Activated T-helper 2 cell treated with anti-CD3 and anti-CD28 coated beads, Interferon-gamma antibody, Interleukin-2, Interleukin-4, amounts not matched to agents 10 μg/mL and 5 μg/mL and 100 μg/mL, durations not matched to agents 14 hours and 24 hours and 36 hours (primary cell): ENCODE results near the gene LRRN3. TPM values are rescaled to one million over a fixed set of nuclear protein-coding genes. Genes with fewer than 3 reads are reported as not detected.

ENCODE experiments used
- DNase-seq: peaks from one replicate; pipeline ENCODE4 v3.0.0; 2021; ENCODE audit warnings: low spot score
- H3K27ac Mint-ChIP-seq: one replicate; pipeline ENCODE4 v1.8.0; 2021; ENCODE audit warnings: mixed read lengths
- H3K27me3 Mint-ChIP-seq: one replicate; pipeline ENCODE4 v1.8.0; 2021; ENCODE audit warnings: low read depth, mixed read lengths
- H3K36me3 Mint-ChIP-seq: one replicate; pipeline ENCODE4 v1.8.0; 2021; ENCODE audit warnings: low read depth, mixed read lengths
- H3K4me1 Mint-ChIP-seq: one replicate; pipeline ENCODE4 v1.8.0; 2021; ENCODE audit warnings: low read depth, mixed read lengths
- H3K4me3 Mint-ChIP-seq: one replicate; pipeline ENCODE4 v1.8.0; 2021; ENCODE audit warnings: low read depth, mild to moderate bottlenecking, moderate library complexity, mixed read lengths
- H3K9me3 Mint-ChIP-seq: one replicate; pipeline ENCODE4 v1.8.0; 2021; ENCODE audit warnings: mixed read lengths
- intact Hi-C: fragments of 100-400 bp; cut with micrococcal nuclease; formaldehyde crosslinking; loops from one replicate; pipeline ENCODE4 v1.15.1; 2023
- total RNA-seq: library from RNA; stranded (reverse); gene quantifications from 2 replicates; pipeline ENCODE4 v1.2.3, GENCODE V29; 2022

Gene LRRN3
- total RNA-seq, 1 donor from 2014 or later = 29.4 TPM

DNA sequence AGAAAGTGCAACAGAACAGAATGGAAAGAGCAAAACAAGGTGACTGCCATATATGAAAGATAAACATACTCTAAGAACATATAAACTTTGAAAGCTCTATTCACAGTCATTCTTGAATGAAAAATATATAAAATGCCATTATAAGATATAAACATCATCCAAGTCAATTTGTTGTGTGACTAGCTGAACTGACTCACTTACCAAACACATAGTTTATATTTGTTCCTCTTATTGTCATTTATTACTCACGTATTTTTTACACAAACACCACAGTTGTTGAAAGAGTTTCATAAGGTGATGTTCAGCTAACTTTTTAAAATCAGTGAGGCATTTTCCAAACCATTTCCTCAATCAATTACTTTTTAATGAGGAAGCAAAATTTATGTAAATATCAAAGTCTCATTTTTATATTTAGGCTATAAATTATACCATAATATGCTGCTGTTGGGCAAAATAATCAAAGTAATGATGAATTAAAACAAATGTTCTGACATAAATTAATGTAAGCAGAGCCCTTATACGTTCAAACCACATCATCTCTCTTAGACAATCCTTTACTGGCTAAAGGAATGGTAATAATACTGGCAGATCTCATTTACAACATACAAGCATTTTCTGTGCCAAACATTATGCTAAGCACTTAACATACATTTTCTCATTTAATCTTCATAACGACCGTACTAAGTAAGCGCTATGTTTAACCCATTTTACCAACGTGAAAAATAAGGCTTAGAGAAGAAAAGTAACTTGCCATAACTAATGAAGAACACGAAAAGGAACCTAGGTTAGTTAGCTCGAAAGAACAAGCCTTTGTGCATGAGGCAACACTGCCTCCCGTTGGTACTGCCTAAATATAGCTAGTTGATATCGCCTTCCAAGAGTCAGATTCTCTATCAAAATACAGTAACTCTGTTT lies 7.3 kb downstream of the LRRN3 start:
- peaks cover 77% of the 10 kb centered on the region for H3K4me1 Mint-ChIP-seq
- DNase-seq = peak; percentile 56
- H3K27me3 Mint-ChIP-seq = no peaks in the 10 kb centered on the region
- H3K27ac Mint-ChIP-seq = peak overlapping the region; percentile 77
- peaks cover 83% of the 10 kb centered on the region for H3K36me3 Mint-ChIP-seq
- intact Hi-C loops = loop anchor here (2.0 to 10.0 kb wide), 5 partner anchors 464 to 1357 kb away; partner anchors contain the start of genes IFRD1 and IMMP2L
- peak overlapping the region; percentile 67 for H3K4me3 Mint-ChIP-seq
- no peaks in the 10 kb centered on the region for H3K9me3 Mint-ChIP-seq

DNA sequence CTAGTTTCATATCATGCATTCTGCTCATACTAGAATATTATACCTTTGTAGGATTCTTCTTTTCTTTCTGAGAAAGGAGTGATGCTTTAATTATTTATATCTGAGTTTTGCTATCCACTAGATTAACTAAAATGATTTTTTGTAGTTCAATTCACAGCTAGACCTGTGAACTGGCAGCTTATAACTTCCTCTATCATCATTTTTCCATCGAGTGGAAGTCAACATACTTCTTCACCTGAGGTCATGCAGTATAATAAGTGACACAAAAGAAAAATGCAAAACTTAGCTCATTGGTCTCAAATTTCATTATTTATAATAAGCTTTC lies 8.0 kb downstream of the LRRN3 start:
- Mint-ChIP-seq H3K36me3 (peaks cover 83% of the 10 kb centered on the region), H3K27ac (peak overlapping the region; percentile 77), H3K9me3 (no peaks in the 10 kb centered on the region), H3K27me3 (no peaks in the 10 kb centered on the region), H3K4me3 (peak overlapping the region; percentile 67), H3K4me1 (peaks cover 78% of the 10 kb centered on the region)
- intact Hi-C loops = loop anchor here (2.0 to 10.0 kb wide), 5 partner anchors 463 to 1356 kb away; partner anchors contain the start of genes IFRD1 and IMMP2L
- no peak for DNase-seq

DNA sequence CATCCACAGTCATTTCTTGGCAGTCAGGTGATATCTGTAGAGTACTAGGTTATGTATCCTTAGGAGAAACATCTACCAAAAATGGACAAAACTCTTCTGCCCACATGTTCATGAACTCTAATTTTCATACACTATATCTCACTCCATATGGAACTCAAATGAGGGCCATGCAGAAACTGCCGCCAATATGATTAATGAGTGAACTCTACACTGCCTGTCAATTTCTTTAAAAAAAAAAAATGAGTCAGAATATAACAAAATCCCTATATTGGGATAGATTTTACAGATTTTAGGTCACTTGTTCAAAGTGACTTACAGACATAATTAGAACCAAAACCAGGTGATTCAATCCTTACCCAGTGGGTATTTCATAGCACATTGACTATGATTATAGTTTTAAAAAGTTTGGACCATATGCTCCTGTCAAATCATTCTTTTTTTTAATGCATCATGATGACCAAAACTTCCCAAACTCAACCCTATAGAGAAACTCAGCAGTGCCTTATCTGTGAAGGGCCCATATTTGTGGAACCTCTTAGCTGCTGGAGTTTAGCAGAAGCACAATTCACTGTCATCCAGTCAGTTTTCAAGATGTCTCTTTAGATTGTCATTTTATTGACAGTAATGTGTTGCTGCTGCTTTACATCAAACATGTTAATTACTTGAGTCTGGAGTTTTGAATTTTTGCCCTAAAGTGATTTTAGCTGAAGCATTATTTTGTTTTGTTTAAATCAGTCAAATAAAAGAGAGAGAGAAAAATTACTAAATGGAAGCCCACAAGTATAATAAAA lies 11.1 kb downstream of the LRRN3 start:
- no peak overlapping the region for H3K4me3 Mint-ChIP-seq
- peaks cover 75% of the 10 kb centered on the region for H3K4me1 Mint-ChIP-seq
- H3K27ac Mint-ChIP-seq = peak overlapping the region; percentile 60
- DNase-seq = no peak
- H3K27me3 Mint-ChIP-seq = no peaks in the 10 kb centered on the region
- peaks cover 87% of the 10 kb centered on the region for H3K36me3 Mint-ChIP-seq
- intact Hi-C loops = no loop called here
- no peaks in the 10 kb centered on the region for H3K9me3 Mint-ChIP-seq

DNA sequence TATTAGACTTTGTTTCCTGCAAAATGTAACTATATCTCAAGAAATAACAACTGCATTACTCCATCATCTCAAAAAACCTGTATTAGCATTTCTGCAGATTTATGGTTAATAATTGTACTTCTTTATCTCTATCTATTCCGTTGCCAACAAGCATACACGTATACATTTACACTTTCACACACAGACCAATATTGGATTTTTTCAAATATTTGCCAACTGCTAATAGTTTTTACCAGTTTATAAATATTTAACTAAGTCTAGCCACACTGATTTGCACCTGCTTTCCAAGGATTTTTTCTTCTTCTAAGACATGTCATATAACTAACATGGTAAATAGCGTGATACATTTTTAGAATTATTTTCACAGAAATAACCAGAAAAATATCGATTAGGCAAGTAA lies 12.2 kb downstream of the LRRN3 start:
- no peaks in the 10 kb centered on the region for H3K9me3 Mint-ChIP-seq
- peaks cover 83% of the 10 kb centered on the region for H3K36me3 Mint-ChIP-seq
- H3K4me3 Mint-ChIP-seq = no peak overlapping the region
- peaks cover 76% of the 10 kb centered on the region for H3K4me1 Mint-ChIP-seq
- DNase-seq = no peak
- H3K27me3 Mint-ChIP-seq = no peaks in the 10 kb centered on the region
- intact Hi-C loops = no loop called here
- H3K27ac Mint-ChIP-seq = peak overlapping the region; percentile 14

DNA sequence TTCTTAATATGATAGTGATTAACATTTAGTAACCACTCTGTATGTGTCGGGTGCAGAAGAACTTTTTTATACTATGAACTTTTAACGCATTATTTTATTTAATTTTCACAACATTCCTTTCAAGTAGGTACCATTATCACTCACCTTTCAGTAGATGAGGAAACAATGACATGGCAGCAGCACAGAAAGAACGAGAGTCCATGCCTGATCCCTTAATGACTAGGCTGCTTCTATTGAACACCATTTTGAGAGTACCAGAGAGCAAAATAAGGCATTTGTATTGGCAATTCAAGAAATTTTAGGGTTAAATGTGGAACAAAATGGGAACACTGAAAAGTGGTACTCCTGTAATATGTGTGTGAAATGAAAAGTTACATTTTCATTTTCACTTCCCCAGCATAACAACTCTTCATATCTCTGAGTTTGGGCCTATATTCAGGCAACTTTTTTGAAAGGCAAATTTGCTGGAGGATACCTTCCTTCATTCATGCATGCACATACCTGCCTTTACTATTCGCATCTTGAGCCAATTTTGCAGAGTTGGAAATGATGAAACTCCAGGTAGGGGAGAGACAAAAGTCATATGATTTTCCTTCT lies 12.8 kb downstream of the LRRN3 start:
- Mint-ChIP-seq H3K27me3 (no peaks in the 10 kb centered on the region), H3K36me3 (peaks cover 81% of the 10 kb centered on the region)
- no peak for DNase-seq

DNA sequence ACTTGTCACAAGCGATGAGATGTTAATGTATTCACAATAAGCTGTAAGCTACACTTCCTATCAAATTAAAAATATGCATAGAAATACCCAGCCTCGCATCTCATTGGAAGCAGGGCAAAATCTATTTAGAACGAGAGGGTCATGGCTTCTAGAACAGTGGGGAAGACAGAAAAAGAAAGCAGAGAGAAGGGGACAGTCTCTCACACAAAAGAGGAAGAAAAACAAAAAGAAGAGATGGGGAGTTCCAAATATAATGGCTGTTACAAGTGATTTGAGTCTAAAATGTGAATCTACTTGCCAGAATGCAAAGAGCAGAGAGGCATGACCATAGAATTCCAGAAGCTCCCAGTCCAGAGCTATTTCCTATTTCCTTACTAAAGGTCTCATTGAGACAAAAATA lies 13.8 kb downstream of the LRRN3 start:
- H3K4me1 Mint-ChIP-seq = peaks cover 71% of the 10 kb centered on the region
- DNase-seq = no peak
- H3K4me3 Mint-ChIP-seq = no peak overlapping the region
- intact Hi-C loops = no loop called here
- H3K36me3 Mint-ChIP-seq = peaks cover 84% of the 10 kb centered on the region
- no peaks in the 10 kb centered on the region for H3K9me3 Mint-ChIP-seq
- H3K27me3 Mint-ChIP-seq = no peaks in the 10 kb centered on the region
- peak overlapping the region; percentile 58 for H3K27ac Mint-ChIP-seq

More for the DNA sequence above, 12.8 kb downstream of the LRRN3 start:
- Mint-ChIP-seq H3K4me3 (no peak overlapping the region), H3K27ac (peak overlapping the region; percentile 58), H3K9me3 (no peaks in the 10 kb centered on the region), H3K4me1 (peaks cover 73% of the 10 kb centered on the region)
- intact Hi-C loops = no loop called here

DNA sequence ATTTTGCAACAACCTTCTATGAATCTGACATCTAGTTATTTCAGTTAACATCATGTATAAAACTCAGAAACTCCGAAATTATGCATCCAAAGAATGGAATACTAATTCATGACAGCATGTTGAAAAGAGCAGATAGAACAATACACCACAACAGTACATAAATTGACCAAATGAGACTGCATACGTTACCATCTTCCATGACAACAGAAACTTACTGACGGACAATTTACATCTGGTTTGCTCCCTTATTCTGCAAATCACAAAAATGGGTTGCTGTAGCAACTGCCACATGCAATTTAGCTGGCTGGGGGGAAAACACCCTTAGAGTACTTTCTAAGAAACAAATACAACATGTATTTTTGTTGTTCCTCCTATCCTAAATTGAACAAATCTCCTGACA lies 14.3 kb downstream of the LRRN3 start:
- no peak overlapping the region for H3K27ac Mint-ChIP-seq
- H3K27me3 Mint-ChIP-seq = no peaks in the 10 kb centered on the region
- intact Hi-C loops = no loop called here
- no peak overlapping the region for H3K4me3 Mint-ChIP-seq
- H3K36me3 Mint-ChIP-seq = peaks cover 85% of the 10 kb centered on the region
- peaks cover 67% of the 10 kb centered on the region for H3K4me1 Mint-ChIP-seq
- H3K9me3 Mint-ChIP-seq = no peaks in the 10 kb centered on the region
- no peak for DNase-seq

DNA sequence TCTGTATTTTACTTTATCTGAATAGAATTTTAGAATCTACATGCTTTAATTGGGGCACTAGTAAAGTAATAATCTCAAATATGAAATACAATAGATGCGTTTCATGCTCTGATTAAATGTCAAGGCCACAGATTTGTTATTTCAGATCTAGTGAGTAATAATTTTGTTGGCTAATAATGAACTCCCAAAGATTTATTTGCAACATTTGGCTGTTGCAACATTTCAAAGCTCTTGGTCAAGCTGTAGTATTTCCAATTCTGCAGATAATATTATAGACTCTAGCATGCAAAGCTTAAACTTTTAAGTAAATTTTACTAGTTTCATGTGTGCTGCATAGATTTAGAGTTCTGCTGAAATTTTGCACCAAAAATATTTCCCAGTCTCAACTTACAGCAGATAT lies 16.7 kb downstream of the LRRN3 start:
- intact Hi-C loops = no loop called here
- DNase-seq = no peak
- Mint-ChIP-seq H3K36me3 (peaks cover 82% of the 10 kb centered on the region), H3K27ac (no peak overlapping the region), H3K27me3 (no peaks in the 10 kb centered on the region), H3K4me1 (peaks cover 60% of the 10 kb centered on the region), H3K9me3 (no peaks in the 10 kb centered on the region), H3K4me3 (no peak overlapping the region)

DNA sequence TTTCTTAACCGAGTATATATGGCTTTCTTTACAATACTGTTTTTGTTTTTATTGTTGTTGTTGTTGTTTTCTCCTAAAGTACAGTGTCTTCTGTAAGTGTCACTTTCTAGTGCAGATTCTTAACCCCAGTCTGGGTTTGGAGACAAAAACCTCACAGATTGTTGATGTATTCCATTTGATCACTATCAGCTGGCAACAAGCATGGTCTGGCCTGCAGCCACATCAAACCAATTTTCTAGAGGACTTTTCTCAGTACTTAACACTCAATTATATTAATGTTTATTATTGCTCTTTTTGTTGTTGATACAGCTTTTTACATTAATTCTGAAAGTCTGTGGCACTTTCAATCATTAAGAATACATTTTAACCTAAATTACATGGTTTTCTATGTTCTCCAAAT lies 17.1 kb downstream of the LRRN3 start:
- peaks cover 82% of the 10 kb centered on the region for H3K36me3 Mint-ChIP-seq
- intact Hi-C loops = no loop called here

DNA sequence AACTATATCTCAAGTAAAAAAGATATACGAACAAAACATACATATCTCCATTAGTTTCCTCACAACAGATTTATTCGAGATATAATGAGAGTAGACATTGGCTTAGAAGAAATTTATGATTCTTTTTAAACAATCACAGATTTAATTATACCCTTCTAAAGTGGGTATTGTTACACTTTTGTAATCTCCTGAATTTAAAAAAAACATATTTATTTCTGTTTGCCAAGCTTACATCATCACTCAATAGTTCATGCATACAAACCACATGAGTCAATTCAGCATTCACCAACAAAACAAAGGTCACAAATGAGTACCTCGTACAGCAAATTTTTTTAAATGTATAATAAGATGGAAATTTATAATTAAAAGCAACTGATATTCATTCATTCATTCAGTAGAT lies 17.6 kb downstream of the LRRN3 start:
- no peak for DNase-seq
- intact Hi-C loops = no loop called here
- no peaks in the 10 kb centered on the region for H3K27me3 Mint-ChIP-seq
- H3K4me3 Mint-ChIP-seq = no peak overlapping the region
- H3K9me3 Mint-ChIP-seq = no peaks in the 10 kb centered on the region
- peaks cover 65% of the 10 kb centered on the region for H3K4me1 Mint-ChIP-seq
- H3K27ac Mint-ChIP-seq = peak overlapping the region; percentile 79
- H3K36me3 Mint-ChIP-seq = peaks cover 82% of the 10 kb centered on the region

More for the DNA sequence above, 17.1 kb downstream of the LRRN3 start:
- no peaks in the 10 kb centered on the region for H3K9me3 Mint-ChIP-seq
- no peak overlapping the region for H3K4me3 Mint-ChIP-seq
- H3K27ac Mint-ChIP-seq = no peak overlapping the region
- peaks cover 64% of the 10 kb centered on the region for H3K4me1 Mint-ChIP-seq
- no peaks in the 10 kb centered on the region for H3K27me3 Mint-ChIP-seq
- DNase-seq = no peak

DNA sequence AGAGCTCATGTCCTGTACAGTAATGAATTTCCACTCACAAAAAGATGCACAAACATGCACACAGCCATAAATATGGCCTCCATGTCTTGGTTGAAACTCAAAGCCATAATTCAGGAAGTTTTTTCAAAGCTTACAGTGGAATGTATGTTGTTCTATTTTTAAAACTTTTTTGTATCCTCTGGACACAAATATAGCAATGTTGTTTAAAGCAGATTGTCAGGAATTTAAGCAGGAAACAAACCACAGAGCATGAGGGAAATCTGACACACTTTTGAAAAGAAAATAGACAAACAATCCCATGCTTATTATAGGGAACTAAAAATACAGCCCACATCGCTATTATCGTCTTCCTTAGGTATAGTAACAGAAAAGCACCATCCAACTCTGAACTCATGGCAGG lies 21.5 kb downstream of the LRRN3 start:
- H3K4me3 Mint-ChIP-seq = no peak overlapping the region
- H3K36me3 Mint-ChIP-seq = peaks cover 76% of the 10 kb centered on the region
- intact Hi-C loops = loop anchor here (2.0 to 5.0 kb wide), 3 partner anchors 20 to 450 kb away; partner anchors contain the start of gene IMMP2L

DNA sequence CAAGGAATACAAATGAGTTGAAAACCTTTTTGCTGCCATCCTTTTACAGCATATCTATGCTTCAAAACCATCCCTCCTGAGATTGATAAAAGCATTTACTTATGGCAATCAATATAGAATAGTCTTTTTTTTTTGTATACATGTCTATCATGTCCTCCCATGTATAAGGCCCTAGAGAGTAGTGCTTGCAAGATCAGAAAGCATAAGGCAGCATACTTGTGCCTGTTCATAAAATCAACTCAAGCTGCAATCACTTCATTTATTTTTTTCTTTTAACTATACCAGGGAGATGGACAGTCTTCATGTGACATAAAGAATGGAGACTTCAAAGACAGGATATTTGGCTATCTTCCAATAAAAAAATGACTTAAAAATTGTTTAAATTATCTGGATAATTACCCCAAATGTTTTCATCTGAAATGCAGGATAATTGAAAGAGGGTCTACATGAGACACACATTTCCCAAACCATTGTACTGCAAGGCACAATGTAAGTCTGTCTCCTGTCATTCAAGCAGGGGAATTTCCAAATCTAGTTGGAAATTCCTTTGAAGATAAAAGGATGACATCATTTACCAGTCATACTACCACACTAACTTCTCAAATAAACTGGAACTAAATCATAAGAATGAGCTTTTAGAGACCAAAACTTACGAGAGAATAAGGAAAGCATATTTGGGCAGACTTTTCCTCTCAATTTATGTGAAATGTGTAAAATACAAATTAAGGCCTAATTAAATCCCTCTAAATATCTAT lies 22.5 kb downstream of the LRRN3 start:
- Mint-ChIP-seq H3K27ac (peak overlapping the region; percentile 88), H3K27me3 (no peaks in the 10 kb centered on the region), H3K4me1 (peaks cover 40% of the 10 kb centered on the region), H3K9me3 (no peaks in the 10 kb centered on the region), H3K4me3 (no peak overlapping the region), H3K36me3 (peaks cover 81% of the 10 kb centered on the region)
- DNase-seq = no peak
- intact Hi-C loops = loop anchor here (2.0 to 5.0 kb wide), 3 partner anchors 21 to 449 kb away; partner anchors contain the start of gene IMMP2L

More for the DNA sequence above, 21.5 kb downstream of the LRRN3 start:
- H3K9me3 Mint-ChIP-seq = no peaks in the 10 kb centered on the region
- no peaks in the 10 kb centered on the region for H3K27me3 Mint-ChIP-seq
- no peak for DNase-seq
- peak overlapping the region; percentile 71 for H3K27ac Mint-ChIP-seq
- peaks cover 47% of the 10 kb centered on the region for H3K4me1 Mint-ChIP-seq
